Progenitor cell of endocrine pancreas (in vitro differentiated cells): ENCODE measurements around the gene WFDC5. TPM values are rescaled to one million over a fixed set of nuclear protein-coding genes. Genes with fewer than 3 reads are reported as not detected.

ENCODE experiments used
- DNase-seq: peaks from one replicate; pipeline ENCODE4 v3.0.0; 2021; ENCODE audit warnings: low spot score; ENCODE audit not compliant: unreplicated experiment
- H3K27ac Mint-ChIP-seq: 2 replicates; pipeline ENCODE4 v1.8.0; 2021; ENCODE audit warnings: mild to moderate bottlenecking, moderate library complexity, mixed read lengths
- H3K27me3 Mint-ChIP-seq: 2 replicates; pipeline ENCODE4 v1.8.0; 2021; ENCODE audit warnings: mixed read lengths
- H3K36me3 Mint-ChIP-seq: 2 replicates; pipeline ENCODE4 v1.8.0; 2022; ENCODE audit warnings: mixed read lengths; ENCODE audit not compliant: insufficient read depth
- H3K4me1 Mint-ChIP-seq: 2 replicates; pipeline ENCODE4 v1.8.0; 2021; ENCODE audit warnings: low read depth, mixed read lengths
- H3K4me3 Mint-ChIP-seq: 2 replicates; pipeline ENCODE4 v1.8.0; 2021; ENCODE audit warnings: low read depth, mild to moderate bottlenecking, moderate library complexity, mixed read lengths
- H3K9me3 Mint-ChIP-seq: 2 replicates; pipeline ENCODE4 v1.8.0; 2021; ENCODE audit warnings: low read depth, mixed read lengths
- CTCF ChIP-seq: fragments of 200-600 bp; sonication (generic); IDR thresholded peaks from one replicate; pipeline ENCODE4 v1.5.0; 2021; ENCODE audit warnings: antibody characterized with exemption, mild to moderate bottlenecking; ENCODE audit not compliant: unreplicated experiment
- total RNA-seq: library from RNA; stranded (reverse); gene quantifications from 2 replicates; pipeline ENCODE4 v1.2.1, GENCODE V29; 2021

Gene WFDC5
- total RNA-seq, 1 donor from 2014 or later = not detected

DNA sequence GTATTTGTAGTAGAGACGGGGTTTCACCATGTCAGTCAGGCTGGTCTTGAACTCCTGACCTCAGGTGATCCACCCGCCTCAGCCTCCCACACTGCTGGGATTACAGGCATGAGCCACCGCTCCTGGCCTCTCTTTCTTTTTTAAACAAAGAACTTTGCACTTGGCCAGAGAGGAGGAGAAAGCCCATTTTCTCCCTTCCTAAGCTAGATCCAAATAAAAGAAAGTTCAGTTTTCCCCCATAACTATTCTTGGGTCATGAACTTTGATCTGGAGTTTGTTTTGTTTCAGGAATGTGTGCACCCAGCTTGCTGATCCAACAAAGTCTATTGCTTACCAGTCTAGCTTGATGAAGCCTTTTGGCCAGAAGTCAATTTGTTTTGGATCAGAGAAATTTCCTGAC, 37.4 kb downstream of the WFDC5 start:
- H3K27me3 Mint-ChIP-seq = no peaks in the 10 kb centered on the region
- H3K27ac Mint-ChIP-seq = no peak overlapping the region
- no peak for TF ChIP-seq CTCF
- H3K9me3 Mint-ChIP-seq = peaks cover 5% of the 10 kb centered on the region
- no peak for DNase-seq
- peaks cover 14% of the 10 kb centered on the region for H3K4me1 Mint-ChIP-seq
- H3K36me3 Mint-ChIP-seq = peaks cover 32% of the 10 kb centered on the region
- no peak overlapping the region for H3K4me3 Mint-ChIP-seq

- H3K4me3 Mint-ChIP-seq = no peak overlapping the region
- DNase-seq = no peak
- no peaks in the 10 kb centered on the region for H3K27me3 Mint-ChIP-seq
- H3K27ac Mint-ChIP-seq = no peak overlapping the region
- H3K36me3 Mint-ChIP-seq = peaks cover 16% of the 10 kb centered on the region
- TF ChIP-seq CTCF = no peak
- peaks cover 17% of the 10 kb centered on the region for H3K4me1 Mint-ChIP-seq
- no peaks in the 10 kb centered on the region for H3K9me3 Mint-ChIP-seq
These were observed 41.8 kb downstream of the WFDC5 start for GRCh38 chr20:45073221-45073620.

GRCh38 chr20:45072066-45072465, 42.9 kb downstream of the WFDC5 start:
- no peak for DNase-seq
- TF ChIP-seq CTCF = no peak
- H3K4me3 Mint-ChIP-seq = no peak overlapping the region
- H3K9me3 Mint-ChIP-seq = no peaks in the 10 kb centered on the region
- H3K27me3 Mint-ChIP-seq = no peaks in the 10 kb centered on the region
- peaks cover 12% of the 10 kb centered on the region for H3K4me1 Mint-ChIP-seq
- peaks cover 14% of the 10 kb centered on the region for H3K36me3 Mint-ChIP-seq
- no peak overlapping the region for H3K27ac Mint-ChIP-seq

DNA sequence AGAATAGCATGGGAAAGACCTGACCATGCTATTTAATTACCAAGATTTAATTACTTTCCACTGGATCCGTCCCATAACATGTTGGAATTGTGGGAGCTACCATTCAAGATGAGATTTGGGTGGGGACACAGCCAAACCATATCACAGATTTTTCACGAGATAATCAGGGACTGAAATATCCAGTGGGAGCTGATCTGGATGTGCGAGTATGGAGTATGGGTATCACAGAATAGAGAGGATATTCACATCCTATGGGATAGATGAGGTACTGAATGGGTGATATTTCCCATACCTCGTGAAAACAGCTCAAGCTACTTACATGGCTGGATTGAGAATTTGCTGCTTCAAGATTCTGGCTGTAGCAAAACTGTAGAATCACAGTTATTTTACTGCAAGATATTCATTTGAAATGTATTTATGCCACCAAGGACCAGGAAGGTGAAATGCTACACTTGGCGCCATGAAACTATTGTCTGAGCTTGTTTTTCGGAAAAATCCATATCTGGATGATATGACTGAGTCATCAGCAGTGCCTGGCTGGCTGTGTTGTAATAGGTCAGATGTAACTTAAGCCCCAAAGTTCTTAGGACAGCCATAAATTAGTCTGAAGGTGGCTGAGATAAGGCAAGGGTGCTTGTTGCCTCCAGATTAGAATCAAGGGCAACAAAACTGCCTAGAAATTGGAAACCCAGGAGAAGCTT, 43.9 kb downstream of the WFDC5 start:
- Mint-ChIP-seq H3K36me3 (peaks cover 10% of the 10 kb centered on the region), H3K9me3 (no peaks in the 10 kb centered on the region), H3K27ac (no peak overlapping the region), H3K4me3 (no peak overlapping the region), H3K27me3 (no peaks in the 10 kb centered on the region), H3K4me1 (peaks cover 4% of the 10 kb centered on the region)
- TF ChIP-seq CTCF = no peak
- no peak for DNase-seq

GRCh38 chr20:45069261-45069660, 45.7 kb downstream of the WFDC5 start:
- no peak overlapping the region for H3K27ac Mint-ChIP-seq
- H3K36me3 Mint-ChIP-seq = peaks cover 11% of the 10 kb centered on the region

More at GRCh38 chr20:45069261-45069660, 45.7 kb downstream of the WFDC5 start:
- H3K9me3 Mint-ChIP-seq = peaks cover 4% of the 10 kb centered on the region
- H3K27me3 Mint-ChIP-seq = no peaks in the 10 kb centered on the region
- TF ChIP-seq CTCF = no peak
- H3K4me3 Mint-ChIP-seq = no peak overlapping the region
- no peak for DNase-seq
- H3K4me1 Mint-ChIP-seq = peaks cover 3% of the 10 kb centered on the region
